Astrocyte of the cerebellum (primary cell): ENCODE data around the gene TXNDC9.
"Not testable (repeated sequence)": the region's sequence is repeated elsewhere in the genome, so short reads cannot be mapped to it uniquely, and the experiment has no call there.

ENCODE experiments used
- DNase-seq: peaks from one replicate; pipeline ENCODE4 v3.0.0-alpha.2; 2011; ENCODE audit warnings: low read depth
- H3K4me3 ChIP-seq: 2 replicates; pipeline ENCODE4 v1.5.1; 2011; ENCODE audit warnings: mild to moderate bottlenecking, low read depth, low read length, moderate library complexity
- in situ Hi-C: cut with HindIII; loops from 2 replicates; pipeline ENCODE4 v1.10.0; 2017; ENCODE audit warnings: low sequenced_read_pairs
- TF ChIP-seq, protein P1 (sequence below): IDR thresholded peaks from 2 replicates; pipeline ENCODE4 v1.5.1; 2012; ENCODE audit warnings: low read length, low read depth, moderate library complexity, mild to moderate bottlenecking; ENCODE audit errors: missing control alignments

Gene TXNDC9

GRCh38 chr2:99373144-99373543, 37.0 kb upstream of the TXNDC9 start:
- in situ Hi-C loops, result no loop called here
- no peak for DNase-seq
- TF ChIP-seq, protein P1, sequence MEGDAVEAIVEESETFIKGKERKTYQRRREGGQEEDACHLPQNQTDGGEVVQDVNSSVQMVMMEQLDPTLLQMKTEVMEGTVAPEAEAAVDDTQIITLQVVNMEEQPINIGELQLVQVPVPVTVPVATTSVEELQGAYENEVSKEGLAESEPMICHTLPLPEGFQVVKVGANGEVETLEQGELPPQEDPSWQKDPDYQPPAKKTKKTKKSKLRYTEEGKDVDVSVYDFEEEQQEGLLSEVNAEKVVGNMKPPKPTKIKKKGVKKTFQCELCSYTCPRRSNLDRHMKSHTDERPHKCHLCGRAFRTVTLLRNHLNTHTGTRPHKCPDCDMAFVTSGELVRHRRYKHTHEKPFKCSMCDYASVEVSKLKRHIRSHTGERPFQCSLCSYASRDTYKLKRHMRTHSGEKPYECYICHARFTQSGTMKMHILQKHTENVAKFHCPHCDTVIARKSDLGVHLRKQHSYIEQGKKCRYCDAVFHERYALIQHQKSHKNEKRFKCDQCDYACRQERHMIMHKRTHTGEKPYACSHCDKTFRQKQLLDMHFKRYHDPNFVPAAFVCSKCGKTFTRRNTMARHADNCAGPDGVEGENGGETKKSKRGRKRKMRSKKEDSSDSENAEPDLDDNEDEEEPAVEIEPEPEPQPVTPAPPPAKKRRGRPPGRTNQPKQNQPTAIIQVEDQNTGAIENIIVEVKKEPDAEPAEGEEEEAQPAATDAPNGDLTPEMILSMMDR, result no peak
- no peak overlapping the region for H3K4me3 ChIP-seq

- in situ Hi-C loops, DNase-seq, H3K4me3 ChIP-seq: not testable (repeated sequence)
These were observed 32.7 kb upstream of the TXNDC9 start for GRCh38 chr2:99368854-99369253.

DNA sequence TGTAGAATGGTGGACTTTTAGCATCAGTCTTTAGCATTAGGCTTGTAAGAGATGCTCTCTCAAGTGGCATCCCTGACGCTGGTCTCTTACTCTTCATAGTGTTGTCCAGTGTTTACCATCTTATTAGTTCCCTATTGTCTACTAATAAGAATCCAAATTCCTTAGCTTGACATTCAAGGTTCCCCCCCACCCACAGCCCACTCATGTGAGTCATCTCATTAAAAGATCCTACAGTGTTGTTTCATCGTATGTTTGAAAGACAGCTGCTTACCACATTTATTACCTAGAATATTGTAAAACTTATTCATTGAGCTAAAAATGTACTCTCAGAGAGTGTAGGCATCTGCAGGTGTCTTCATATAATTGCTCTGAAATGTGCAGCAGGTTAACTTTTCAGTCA, 29.5 kb upstream of the TXNDC9 start:
- in situ Hi-C loops, result no loop called here
- no peak for DNase-seq
- no peak overlapping the region for H3K4me3 ChIP-seq
- TF ChIP-seq, protein P1, result no peak

- in situ Hi-C loops, result no loop called here
- DNase-seq, result no peak
- no peak overlapping the region for H3K4me3 ChIP-seq
- TF ChIP-seq, protein P1, result no peak
These were observed 20.7 kb upstream of the TXNDC9 start for GRCh38 chr2:99356853-99357252.

DNA sequence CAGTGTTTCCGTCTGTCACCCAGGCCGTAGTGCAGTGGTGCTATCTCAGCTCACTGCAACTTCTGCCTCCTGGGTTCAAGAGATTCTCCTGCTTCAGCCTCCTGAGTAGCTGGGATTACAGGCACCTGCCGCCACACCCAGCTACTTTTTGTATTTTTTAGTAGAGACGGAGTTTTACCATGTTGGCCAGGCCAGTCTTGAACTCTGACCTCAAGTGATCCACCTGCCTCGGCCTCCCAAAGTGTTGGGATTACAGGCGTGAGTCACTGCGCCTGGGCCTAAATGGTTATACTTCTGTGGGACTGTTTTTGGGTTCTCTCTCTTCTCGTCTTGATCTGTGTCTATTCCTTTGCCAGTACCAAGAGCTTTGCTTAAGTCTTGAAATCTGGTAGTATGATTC, 18.7 kb upstream of the TXNDC9 start:
- in situ Hi-C loops, H3K4me3 ChIP-seq, DNase-seq: not testable (repeated sequence)

- in situ Hi-C loops, result no loop called here
- TF ChIP-seq, protein P1, result no peak
- H3K4me3 ChIP-seq, result no peak overlapping the region
- no peak for DNase-seq
These were observed 17.9 kb upstream of the TXNDC9 start for GRCh38 chr2:99354070-99354469.

DNA sequence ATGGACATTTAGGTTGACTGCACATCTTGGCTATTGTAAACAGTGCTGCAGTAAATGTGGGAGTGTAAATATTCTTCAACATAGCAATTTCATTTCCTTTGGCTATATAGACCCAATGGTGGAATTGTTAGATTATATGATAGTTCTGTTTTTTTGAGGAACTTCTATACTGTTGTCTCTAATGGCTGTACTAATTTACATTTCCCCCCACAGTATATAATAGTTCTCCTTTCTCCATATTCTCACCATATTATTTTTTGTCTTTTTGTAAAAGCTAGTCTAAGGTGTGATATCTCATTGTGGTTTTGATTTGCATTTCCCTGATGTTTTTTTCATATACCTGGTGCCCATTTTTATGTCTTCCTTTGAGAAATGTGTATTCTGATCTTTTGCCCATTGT, 14.1 kb upstream of the TXNDC9 start:
- no peak for DNase-seq
- TF ChIP-seq, protein P1, result no peak
- H3K4me3 ChIP-seq, result no peak overlapping the region
- in situ Hi-C loops, result no loop called here

GRCh38 chr2:99348173-99348572, 12.0 kb upstream of the TXNDC9 start:
- TF ChIP-seq, protein P1, result no peak
- in situ Hi-C loops, result no loop called here
- no peak overlapping the region for H3K4me3 ChIP-seq
- DNase-seq, result no peak
